GM19239 (cell line): Measurements from ENCODE around the gene CACTIN.
"Not testable (repeated sequence)": the region's sequence is repeated elsewhere in the genome, so short reads cannot be mapped to it uniquely, and the experiment has no call there.

Source experiments
- DNase-seq: peaks from one replicate; pipeline ENCODE4 v3.0.0; 2011; ENCODE audit warnings: low spot score; ENCODE audit not compliant: insufficient read length
- FAIRE-seq: peaks from 2 replicates; lab custom pipeline; 2011; peaks lifted over from hg19 to GRCh38; lab: Jason Lieb, UNC

The CACTIN gene

DNA sequence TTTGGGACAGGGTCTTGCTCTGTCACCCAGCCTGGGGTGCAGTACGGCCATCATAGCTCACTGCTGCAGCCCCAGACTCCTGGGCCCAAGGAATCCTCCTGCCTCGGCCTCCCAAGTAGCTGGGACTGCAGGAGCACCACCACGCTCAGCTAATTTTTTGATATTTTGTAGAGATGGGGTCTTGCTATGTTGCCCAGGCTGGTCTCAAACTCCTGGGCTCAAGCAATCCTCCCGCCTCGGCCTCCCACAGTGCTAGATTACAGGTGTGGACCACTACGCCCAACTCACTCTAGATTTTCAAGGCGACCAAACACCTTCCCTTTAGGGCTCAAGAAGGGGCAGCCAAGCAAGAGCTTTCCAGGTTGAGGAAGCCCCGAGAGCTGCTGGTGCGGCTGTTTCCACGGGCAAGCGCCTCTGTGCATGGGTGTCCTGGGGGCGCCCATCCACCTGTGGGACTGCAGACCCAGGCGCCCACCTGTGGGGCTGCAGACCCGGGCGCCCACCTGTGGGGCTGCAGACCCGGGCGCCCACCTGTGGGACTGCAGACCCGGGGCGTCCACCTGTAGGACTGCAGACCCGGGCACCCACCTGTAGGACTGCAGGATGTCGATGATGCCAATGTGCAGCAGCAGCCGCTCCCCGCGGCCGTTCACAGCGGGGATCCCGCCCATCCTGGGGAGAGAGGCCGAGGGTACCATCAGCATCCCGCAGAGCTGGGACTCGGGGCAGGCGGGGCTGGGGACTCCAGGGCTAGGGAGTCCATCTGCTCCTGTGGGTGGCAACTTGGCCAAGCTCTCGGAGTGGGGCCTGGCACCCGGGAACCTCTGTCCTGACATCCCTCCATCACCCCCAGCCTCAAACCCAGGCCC, 21.7 kb upstream of the CACTIN start:
- FAIRE-seq: no peak
- DNase-seq: no peak

DNA sequence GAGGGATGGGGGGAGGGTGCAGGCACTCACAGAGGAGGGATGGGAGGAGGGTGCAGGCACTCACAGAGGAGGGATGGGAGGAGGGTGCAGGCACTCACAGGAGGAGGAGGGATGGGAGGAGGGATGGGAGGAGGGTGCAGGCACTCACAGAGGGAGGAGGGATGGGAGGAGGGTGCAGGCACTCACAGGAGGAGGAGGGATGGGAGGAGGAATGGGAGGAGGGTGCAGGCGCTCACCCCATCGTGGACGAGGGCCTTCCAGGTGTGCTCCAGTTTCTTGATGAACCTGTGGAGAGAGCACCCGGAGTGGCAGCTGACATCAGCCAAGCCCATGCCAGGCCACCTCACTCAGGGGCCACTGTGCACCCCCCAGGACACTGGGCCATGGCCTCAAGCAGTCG, 20.5 kb upstream of the CACTIN start:
- not testable (repeated sequence) for DNase-seq, FAIRE-seq

DNA sequence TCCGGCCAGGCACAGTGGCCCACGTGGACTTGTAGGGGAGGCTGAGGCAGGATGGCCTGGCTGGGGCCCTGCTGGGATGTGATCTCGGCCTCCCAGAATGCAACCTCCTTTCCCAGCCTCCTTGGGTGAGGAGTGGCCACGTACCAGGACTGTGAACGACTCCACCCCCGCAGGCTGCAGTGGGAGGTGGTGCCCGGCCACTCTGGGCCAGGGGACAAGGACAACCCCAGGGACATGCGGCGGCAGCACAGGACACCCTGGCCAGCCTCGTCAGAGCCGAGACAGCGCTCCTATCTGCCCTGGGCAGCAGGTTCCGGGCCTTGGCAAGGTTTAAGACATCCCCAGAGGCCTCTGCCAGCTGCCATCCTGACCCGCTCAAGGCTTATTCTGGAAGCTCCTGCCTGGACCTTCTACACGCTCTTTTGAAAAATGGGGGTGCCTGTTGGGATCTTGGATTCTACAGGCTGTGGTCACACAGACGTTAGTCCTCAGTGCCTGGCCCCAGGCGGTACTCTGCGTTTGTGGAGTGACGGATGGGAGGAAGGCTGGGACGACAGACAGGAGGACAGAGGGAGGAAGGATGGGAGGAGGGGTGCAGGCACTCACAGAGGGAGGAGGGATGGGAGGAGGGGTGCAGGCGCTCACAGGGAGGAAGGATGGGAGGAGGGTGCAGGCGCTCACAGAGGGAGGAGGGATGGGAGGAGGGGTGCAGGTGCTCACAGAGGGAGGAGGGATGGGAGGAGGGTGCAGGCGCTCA, 19.9 kb upstream of the CACTIN start:
- DNase-seq (no peak), FAIRE-seq (no peak)

DNA sequence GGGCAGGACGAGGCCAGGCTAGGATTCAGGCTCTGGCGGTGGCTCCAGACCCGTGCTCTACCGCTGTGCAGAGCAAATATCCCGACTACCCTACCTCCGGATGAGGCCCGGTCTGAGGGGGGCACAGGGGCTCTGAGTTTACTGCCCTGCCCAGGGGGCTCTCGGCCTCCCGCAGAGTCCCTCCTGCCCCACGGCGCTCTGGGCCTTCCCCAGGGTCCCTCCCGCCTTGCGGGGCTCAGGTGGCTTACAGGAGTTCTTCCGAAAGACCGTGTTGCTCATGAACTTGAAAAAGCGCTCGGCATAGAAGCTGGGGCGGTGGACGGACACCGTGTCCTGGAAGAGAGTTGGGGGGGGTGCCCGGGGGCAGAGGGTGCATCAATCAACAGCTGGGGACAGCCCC, 19.1 kb upstream of the CACTIN start:
- DNase-seq (no peak), FAIRE-seq (no peak)

GRCh38 chr19:3645067-3645396, 18.4 kb upstream of the CACTIN start:
- FAIRE-seq (no peak), DNase-seq (no peak)

DNA sequence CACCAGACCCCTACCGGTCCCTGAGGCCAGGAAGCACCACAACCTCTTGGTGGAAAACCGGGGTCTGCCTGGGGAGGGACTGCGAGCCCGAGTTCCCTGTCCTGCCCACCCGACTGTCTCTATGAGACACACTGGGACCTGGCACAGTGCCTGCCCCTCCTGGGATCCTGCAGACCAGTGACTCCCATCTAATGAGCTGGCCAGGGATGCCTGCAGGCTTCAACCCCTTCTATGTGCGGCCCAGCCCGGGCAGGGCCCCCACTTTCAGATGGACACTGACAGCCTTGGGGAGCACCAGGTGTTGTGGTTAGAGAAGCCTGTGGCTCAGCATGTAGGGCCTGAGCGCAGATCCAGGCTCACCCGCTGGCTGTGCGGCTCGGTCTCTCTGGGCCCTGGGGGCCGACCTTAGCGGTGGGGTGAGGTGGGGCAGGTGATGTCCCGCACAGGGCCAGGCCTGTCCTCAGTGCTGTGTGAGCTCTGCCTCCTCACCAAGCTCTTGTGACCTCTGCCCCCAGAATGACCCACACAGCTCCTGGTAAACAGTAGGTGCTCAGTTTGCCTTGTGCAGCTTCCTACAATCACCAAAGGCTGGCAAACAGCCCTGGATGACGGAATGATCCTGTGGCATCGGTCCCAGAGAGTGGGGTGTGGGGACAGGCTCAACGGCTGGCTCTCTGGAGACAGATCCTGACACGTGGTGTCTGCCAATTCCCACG, 17.9 kb upstream of the CACTIN start:
- DNase-seq: no peak
- FAIRE-seq: no peak

GRCh38 chr19:3643674-3644313, 17.2 kb upstream of the CACTIN start:
- DNase-seq (no peak), FAIRE-seq (no peak)

- FAIRE-seq (no peak), DNase-seq (no peak)
Observed at GRCh38 chr19:3642987-3643673, 16.5 kb upstream of the CACTIN start.

GRCh38 chr19:3642296-3642695, 15.7 kb upstream of the CACTIN start:
- FAIRE-seq: no peak

GRCh38 chr19:3641515-3642269, 15.1 kb upstream of the CACTIN start:
- no peak for FAIRE-seq
- DNase-seq: no peak

More at GRCh38 chr19:3642296-3642695, 15.7 kb upstream of the CACTIN start:
- DNase-seq: no peak

GRCh38 chr19:3639479-3639878, 12.9 kb upstream of the CACTIN start:
- DNase-seq: no peak
- FAIRE-seq: no peak

DNA sequence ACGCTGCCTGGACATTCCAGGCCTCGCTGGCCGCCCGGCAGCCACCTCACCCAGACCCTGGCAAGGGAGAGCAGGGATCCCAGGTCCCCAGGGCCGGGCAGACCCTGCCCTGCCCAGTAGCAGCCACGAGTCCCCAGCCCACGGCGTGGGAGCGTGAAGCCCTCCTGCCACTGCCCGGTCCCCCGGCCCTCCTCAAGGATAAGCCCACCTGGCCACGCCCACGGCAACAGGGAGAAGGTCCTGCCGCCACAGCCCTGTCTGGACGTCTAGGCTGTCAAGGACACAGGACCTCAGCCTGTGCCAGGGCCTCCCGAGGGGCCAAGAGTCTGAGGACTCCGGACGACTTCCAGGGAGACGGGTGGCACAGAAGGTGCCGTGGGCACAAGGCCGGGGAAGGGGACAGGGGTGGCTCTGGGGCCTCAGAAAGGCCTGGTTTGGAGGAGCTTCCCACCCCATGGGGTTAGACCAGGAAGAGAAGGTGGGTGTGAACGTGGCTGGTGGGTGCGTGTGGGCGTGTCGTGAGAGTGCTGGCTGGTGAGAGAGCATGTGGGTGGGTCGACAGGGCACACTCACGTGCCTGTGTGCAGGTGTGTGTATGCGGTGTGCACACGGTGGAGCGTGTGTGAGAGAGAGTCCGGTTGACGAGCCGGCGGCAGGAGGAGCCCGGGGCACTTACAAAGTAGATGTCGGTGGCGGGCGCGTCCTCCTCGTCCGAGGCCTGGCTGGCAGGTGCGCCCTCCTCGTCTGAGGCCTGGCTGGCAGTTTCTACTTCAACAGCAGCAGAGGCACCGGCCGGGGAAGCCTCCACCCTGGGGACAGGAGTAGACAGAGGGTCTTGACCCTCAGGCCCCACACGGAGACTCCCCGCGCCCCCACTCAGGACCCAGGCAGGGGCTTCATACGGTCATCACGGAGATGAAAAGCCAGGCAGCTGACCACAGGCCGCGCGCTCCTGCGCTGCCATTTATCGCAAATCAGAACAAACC, 11.9 kb upstream of the CACTIN start:
- DNase-seq (no peak), FAIRE-seq (no peak)

DNA sequence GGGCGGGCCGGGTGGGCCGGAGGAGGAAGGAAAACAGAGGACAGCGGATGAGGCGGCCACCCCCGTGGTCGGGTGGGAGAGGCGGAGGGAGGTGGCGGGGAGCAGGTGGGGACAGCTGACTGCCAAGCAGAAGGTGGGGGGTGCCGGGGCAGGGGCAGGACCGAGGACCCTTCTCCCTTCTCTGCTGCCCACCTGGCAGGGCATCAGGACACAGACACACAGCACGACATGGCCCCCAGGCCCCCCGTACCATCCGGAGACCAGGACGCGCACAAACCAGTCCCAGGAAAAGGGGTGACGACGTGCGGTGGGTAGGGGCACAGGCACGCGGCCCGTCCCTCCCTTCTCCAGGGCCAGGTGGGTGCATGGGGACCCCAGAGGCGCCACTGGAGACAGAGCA, 11.0 kb upstream of the CACTIN start:
- no peak for DNase-seq
- no peak for FAIRE-seq

DNA sequence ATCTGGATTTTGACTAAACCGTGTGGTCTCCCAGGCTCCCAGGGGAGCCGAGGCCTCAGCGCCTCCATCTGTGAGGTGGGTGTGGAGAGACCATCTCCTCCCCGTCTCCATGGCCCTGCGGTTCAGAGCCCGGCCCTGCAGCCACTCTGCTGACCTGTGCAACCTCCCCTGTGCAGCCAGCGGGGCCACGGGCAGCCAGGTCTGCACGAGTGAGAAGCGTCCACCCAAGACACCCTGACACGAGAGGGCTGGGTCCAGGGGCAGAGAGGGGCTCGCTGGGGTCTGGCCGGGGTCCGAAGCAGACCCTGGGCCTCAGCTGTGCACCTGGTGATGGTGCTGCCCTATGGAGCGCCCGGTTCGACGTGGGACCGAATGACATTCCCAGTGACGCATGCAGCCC, 10.4 kb upstream of the CACTIN start:
- FAIRE-seq: no peak
- DNase-seq: no peak

GRCh38 chr19:3636506-3636905, 9.9 kb upstream of the CACTIN start:
- no peak for FAIRE-seq
- DNase-seq: no peak

- DNase-seq: no peak
- FAIRE-seq: no peak
Observed at GRCh38 chr19:3634496-3635045, 8.0 kb upstream of the CACTIN start.

- FAIRE-seq: no peak
- DNase-seq: no peak
Observed at GRCh38 chr19:3633559-3633988, 7.0 kb upstream of the CACTIN start.
